Esophagus squamous epithelium (tissue), 4 donors: ENCODE data around the gene NT5DC1.

Experiments
- POLR2A ChIP-seq, 4 donors: fragments of 450-650 bp; IDR thresholded peaks; one replicate each; pipeline ENCODE4 v1.6.1; 2017; ENCODE audit warnings: antibody characterized with exemption in 4 of 4, mild to moderate bottlenecking in 4 of 4, moderate library complexity in 3 of 4
- TF ChIP-seq, protein P1 (sequence below), 6 experiments: fragments of 450-650 bp in 4 of 6; fragments of 200-600 bp in 2 of 6; sonication (generic) in 2 of 6; IDR thresholded peaks; one replicate each; pipeline ENCODE4 v1.5.1; 2016 to 2019; ENCODE audit warnings: antibody characterized with exemption in 6 of 6, mild to moderate bottlenecking in 4 of 6, moderate library complexity in 4 of 6

- TF ChIP-seq, protein P1, sequence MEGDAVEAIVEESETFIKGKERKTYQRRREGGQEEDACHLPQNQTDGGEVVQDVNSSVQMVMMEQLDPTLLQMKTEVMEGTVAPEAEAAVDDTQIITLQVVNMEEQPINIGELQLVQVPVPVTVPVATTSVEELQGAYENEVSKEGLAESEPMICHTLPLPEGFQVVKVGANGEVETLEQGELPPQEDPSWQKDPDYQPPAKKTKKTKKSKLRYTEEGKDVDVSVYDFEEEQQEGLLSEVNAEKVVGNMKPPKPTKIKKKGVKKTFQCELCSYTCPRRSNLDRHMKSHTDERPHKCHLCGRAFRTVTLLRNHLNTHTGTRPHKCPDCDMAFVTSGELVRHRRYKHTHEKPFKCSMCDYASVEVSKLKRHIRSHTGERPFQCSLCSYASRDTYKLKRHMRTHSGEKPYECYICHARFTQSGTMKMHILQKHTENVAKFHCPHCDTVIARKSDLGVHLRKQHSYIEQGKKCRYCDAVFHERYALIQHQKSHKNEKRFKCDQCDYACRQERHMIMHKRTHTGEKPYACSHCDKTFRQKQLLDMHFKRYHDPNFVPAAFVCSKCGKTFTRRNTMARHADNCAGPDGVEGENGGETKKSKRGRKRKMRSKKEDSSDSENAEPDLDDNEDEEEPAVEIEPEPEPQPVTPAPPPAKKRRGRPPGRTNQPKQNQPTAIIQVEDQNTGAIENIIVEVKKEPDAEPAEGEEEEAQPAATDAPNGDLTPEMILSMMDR (IDR thresholded peaks at IDR 0.05): no peak
- TF ChIP-seq POLR2A (IDR thresholded peaks at IDR 0.05): no peak
These were observed 166.2 kb downstream of the NT5DC1 start for GRCh38 chr6:116266803-116267202.
